COLO668 (cell line): Measurements from ENCODE around the gene TBC1D1.

Source experiments
- DNase-seq: peaks from one replicate; lab custom pipeline; 2025; ENCODE audit not compliant: unreplicated experiment; lab: John Stamatoyannopoulos, UW

The TBC1D1 gene

GRCh38 chr4:37989398-37990260, 98.7 kb downstream of the TBC1D1 start:
- no peak for DNase-seq

GRCh38 chr4:37990731-37991245, 99.9 kb downstream of the TBC1D1 start:
- no peak for DNase-seq

GRCh38 chr4:37991623-37992410, 100.9 kb downstream of the TBC1D1 start:
- no peak for DNase-seq

- DNase-seq = no peak
These were observed 102.9 kb downstream of the TBC1D1 start for GRCh38 chr4:37993806-37994205.

- DNase-seq = no peak
These were observed 103.7 kb downstream of the TBC1D1 start for GRCh38 chr4:37994569-37994968.

- DNase-seq = no peak
These were observed 104.5 kb downstream of the TBC1D1 start for GRCh38 chr4:37995299-37995821.

GRCh38 chr4:37995981-37996775, 105.3 kb downstream of the TBC1D1 start:
- DNase-seq = no peak

- DNase-seq = no peak
These were observed 107.3 kb downstream of the TBC1D1 start for GRCh38 chr4:37998226-37998625.

- peak; percentile 91 for DNase-seq
These were observed 108.3 kb downstream of the TBC1D1 start for GRCh38 chr4:37999000-37999716.

- DNase-seq = no peak
These were observed 109.1 kb downstream of the TBC1D1 start for GRCh38 chr4:37999965-38000364.

- no peak for DNase-seq
These were observed 111.0 kb downstream of the TBC1D1 start for GRCh38 chr4:38001927-38002326.

- no peak for DNase-seq
These were observed 111.7 kb downstream of the TBC1D1 start for GRCh38 chr4:38002451-38003071.

GRCh38 chr4:38003102-38003501, 112.2 kb downstream of the TBC1D1 start:
- no peak for DNase-seq

- DNase-seq = no peak
These were observed 112.7 kb downstream of the TBC1D1 start for GRCh38 chr4:38003628-38004027.

- DNase-seq = no peak
These were observed 113.2 kb downstream of the TBC1D1 start for GRCh38 chr4:38004062-38004461.

- DNase-seq = no peak
These were observed 114.0 kb downstream of the TBC1D1 start for GRCh38 chr4:38004887-38005286.

GRCh38 chr4:38005637-38006036, 114.8 kb downstream of the TBC1D1 start:
- no peak for DNase-seq

- DNase-seq = no peak
These were observed 116.8 kb downstream of the TBC1D1 start for GRCh38 chr4:38007645-38008044.

- no peak for DNase-seq
These were observed 117.7 kb downstream of the TBC1D1 start for GRCh38 chr4:38008571-38009021.

- DNase-seq = no peak
These were observed 118.5 kb downstream of the TBC1D1 start for GRCh38 chr4:38009421-38009820.
